ENCODE data around the gene EMX1.
"Not testable (repeated sequence)": the region's sequence is repeated elsewhere in the genome, so short reads cannot be mapped to it uniquely, and the experiment has no call there.

The EMX1 gene

DNA sequence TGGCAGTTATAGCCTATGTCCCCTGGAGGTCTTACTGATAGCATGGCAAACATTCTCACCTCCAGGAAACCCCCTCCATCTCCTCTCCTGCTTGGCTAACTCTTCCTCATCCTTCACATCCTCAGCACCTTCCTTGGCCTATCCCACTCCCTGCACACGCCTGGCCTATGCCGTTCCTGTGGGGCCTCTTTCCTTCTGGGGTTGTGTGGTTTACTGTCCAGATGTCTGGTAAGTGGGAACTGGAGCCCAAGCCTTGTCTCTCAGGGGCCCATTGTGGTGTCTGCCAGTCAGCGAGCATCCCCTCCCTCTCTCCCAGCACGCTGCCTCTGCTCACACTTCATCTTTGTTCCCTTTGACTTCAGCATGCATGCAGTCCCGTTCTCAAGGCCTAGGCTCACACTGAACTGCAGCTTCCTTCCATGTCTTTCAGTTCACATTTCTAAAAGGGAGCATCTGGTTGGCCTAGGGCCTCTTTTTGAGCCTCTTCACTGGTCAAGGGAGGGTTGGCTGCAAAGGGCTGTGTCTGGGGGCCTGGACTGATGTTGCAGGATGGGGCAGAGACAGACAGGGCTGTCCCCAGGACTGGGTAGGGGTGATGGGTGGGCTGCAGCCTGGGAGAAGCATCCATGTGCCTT, 17.0 kb upstream of the EMX1 start:
- in situ Hi-C loops (cut with MboI; ENCODE audit: low sequenced_read_pairs): no loop called here

DNA sequence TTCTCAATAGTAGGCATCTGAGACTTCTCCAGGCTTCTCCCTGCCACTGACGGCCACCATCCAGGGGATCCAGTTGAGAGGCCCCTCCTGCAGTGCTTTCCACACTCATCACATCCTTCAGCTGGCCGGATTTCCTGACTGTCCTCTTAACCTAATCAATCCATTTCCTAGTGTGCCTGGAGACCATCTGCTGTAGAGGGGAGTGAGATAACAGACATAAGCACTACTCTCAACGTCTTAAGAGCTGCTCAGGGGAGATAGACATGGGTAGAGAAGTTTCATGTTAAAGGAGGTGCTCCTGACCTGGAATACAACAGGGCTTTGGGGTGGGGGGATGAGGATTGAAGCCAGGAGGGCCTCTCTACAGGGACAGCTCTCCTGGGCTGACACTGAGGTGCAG, 15.9 kb upstream of the EMX1 start:
- in situ Hi-C loops (cut with MboI; ENCODE audit: low sequenced_read_pairs): no loop called here

DNA sequence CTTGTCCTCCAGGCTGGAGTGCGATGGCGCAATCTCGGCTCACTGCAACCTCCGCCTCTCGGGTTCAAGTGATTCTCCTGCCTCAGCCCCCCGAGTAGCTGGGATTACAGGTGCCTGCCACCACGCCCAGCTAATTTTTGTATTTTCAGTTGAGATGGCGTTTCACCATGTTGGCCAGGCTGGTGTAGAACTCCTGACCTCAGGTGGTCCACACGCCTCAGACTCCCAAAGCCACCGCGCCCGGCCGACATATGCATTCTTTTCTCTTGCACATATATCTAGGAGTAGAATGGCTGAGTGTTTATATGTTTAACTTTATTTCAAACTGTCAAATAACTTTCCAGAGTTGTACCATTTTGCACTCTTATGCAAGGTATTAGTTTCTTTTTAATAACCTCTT, 9.9 kb upstream of the EMX1 start:
- in situ Hi-C loops (cut with MboI; ENCODE audit: low sequenced_read_pairs): not testable (repeated sequence)

DNA sequence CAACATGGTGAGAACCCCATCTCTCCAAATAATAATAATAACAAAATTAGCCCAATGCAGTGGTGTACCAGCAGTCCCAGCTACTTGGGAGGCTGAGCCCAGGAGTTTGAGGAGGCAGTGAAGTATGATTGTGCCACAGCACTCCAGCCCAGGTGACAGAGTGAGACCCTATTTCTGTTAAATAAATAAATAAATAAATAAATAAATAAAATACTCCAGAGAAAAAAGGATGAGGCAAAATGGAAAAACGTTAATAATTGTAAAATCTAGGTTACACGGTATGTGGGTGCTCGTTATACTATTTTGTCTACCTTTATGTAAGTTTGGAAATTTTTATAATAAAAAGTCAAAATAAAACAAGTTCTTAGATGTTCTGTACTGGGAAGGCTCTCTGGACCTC, 8.6 kb upstream of the EMX1 start:
- in situ Hi-C loops (cut with MboI; ENCODE audit: low sequenced_read_pairs): no loop called here

DNA sequence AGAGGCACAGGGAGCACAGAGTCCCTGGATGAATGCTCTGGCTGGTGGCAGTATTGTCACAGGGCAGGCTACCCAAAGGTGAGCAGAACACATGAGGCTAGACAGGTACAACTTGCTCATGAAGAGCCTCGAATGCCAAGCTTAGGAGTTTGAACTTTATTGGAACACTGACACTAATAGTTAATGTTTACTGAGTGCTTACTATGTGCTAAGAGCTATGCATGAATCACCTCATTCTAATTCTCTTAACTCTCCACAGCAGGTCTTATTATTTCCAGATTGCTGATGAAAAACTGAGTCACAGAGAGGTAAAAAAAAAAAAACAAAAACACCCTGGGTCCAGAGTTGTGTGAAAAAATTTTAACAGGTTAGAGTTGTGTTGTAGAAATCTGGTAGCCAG, 6.1 kb upstream of the EMX1 start:
- in situ Hi-C loops (cut with MboI; ENCODE audit: low sequenced_read_pairs): no loop called here

DNA sequence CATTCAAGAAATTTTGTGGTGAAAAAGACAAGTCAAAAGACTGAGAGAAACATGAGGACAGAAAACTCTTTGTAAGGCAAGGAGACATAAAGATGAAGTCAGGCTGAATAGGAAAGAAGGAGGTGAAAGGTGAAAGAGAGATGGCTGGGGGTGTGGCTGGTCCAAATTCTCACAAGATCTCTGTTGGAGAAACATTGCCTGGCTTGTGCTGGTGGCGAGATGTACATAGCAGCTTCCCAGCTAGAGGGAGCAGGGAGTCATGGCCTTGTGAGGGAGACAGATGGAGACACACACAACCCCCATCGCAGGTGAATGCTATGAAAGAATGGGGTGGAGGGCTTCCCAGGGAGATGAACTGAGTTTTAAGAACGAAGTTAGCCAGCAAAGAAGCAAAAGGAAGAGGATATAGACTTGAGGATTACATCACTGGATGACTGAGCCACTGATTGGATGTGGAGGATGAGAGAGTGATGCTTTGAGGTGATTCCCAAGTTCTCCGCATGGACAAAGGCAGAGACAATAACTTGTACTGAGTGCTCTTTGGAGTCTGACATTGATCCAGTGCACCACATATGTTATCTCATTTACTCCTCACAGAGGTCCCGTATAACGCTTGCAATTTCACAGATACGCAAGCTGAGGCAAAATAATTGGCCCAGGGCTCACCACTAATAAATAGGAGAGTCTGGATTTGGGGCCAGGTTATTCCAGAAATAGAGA, 3.7 kb upstream of the EMX1 start:
- in situ Hi-C loops (cut with MboI; ENCODE audit: low sequenced_read_pairs): no loop called here

DNA sequence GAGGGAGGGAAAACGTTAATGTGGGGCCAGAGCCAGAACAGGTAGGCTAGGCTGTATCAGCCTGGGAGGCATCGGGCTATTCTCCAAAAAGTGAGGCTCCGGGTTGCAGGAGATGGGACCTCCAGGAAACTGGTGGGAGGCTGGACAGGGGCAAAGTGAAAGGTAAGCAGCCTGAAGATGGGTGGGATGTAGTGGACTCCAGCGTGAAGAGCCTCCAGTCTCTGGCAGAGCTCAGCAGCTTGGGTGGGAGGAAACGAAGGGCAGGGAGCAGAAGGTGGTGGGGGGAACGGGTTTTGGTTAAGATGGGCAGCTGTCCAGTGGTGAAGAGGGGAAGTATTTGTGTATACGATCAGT, 3.1 kb upstream of the EMX1 start:
- in situ Hi-C loops (cut with MboI; ENCODE audit: low sequenced_read_pairs): no loop called here

DNA sequence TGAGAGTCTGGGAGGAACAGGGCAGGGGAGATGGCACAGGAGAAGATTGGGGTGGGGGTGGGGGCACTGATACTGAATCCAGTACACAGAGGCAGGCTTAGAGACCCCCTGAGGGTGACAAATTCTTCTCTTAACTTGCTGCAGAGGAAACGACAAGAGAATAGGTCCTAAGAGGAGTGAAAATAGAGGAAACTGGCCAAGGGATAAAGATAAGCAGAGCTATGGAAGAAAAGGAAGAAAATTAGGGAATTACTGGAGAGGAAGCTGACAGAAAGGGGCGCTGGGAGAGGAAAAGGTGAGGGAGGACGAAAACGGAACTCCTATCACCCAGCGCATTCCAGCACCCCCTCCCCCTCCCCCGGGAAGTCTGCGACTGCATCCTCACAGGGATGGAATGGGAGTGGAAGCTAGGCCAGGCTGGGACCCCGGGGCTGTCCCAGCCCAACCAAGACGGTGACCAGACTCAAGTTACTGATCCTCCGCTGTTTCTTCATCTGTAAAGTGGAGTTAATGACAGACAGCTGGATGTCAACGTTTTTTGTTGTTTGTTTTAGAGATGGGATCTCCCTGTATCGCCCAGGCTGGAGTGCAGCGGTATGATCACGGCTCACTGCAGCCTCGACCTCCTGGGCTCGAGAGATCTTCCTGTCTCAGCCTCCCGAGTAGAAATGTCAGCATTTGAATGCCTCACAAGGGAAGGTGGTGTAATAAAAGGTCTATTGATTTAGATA, 2.6 kb upstream of the EMX1 start:
- in situ Hi-C loops (cut with MboI; ENCODE audit: low sequenced_read_pairs): no loop called here

DNA sequence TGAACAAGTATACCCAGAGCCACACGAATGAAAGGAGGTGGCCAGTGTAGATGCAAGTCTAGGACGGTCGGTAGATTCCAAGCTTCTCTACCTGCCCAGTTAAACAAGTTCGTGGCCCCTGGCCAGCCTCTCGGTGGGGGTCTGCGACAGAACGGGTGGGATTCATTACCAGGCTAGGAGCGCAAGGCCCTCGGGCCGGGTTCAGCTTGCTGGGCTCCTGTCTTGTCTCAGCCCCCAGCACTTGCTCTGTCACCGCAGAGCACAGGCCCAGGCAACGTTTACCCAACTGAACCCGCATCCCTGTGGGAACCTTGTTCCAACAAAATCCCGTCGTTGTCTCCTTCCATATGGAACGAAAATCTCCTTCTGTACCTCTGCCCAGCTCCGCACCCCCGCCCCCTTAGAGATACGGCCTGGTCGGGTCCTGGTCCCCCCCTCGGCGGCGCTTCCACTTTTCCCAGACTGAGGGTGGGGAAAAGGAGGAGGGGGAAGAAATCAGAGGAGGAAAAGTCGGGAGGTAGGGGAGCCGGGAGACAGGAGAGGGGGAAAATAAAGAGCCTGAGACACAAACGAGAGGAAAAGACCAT, 1.9 kb upstream of the EMX1 start:
- in situ Hi-C loops (cut with MboI; ENCODE audit: low sequenced_read_pairs): no loop called here

DNA sequence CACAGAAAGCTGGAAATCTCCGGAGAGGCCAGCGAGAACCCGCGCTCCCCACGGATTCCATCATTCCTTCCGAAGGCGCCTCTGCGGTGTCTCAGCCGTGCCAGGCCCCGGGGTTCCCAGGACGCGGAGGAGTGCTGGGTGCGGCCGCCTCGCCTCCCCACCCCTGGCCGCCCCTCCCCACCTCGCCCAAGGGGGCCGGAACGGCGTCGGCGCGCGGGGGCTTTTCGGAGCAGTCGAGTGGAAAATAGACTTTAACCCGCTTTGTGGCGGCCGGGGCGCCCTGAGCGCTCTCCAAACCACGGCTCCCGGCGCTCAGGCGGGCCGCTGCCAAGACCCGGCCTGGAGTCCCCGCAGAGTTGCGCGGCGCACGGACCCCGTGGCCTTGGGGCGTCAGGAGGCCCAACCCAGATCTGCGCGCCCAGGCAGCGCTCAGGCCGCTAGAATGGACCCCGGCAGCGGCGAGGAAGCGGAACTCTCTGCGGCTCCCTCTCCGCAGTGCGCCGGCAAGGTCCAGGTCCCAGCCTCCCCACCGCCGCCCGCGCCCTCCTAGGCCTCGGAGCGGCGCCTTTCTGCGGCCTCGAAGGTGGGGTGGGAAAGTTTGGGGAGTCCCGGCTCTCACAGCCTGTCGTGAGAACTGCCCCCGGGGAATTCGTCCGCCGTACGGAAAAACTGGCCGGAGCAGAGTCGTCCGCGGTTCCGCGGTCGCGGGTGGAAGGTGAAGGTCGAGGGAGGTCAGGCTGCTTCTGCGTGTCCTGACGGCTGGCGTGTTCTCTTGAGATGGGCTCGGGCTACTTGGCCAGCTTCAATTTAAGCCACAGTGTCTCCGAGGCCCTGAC, 1.2 kb upstream of the EMX1 start:
- in situ Hi-C loops (cut with MboI; ENCODE audit: low sequenced_read_pairs): no loop called here

DNA sequence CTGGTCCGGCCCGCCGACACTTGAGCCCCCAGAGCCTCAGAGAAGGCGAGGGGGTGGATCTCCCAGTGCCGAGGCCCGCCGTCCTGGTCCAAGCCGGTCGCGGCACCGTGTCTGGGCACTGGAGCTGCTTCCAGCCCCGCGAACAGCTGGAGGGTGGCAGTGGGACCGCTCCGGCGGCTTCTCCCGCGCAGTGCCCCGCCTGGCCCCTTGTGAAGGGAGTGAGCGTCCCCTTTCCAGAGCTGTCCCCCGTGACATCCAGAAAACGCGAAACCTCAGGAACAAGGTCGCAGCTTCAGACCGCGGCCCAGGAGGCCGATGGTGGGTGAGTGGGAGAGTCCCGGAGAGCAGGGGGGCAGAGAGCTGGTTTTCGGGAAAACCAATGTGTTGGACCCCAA, 579 bp upstream of the EMX1 start:
- in situ Hi-C loops (cut with MboI; ENCODE audit: low sequenced_read_pairs): no loop called here

DNA sequence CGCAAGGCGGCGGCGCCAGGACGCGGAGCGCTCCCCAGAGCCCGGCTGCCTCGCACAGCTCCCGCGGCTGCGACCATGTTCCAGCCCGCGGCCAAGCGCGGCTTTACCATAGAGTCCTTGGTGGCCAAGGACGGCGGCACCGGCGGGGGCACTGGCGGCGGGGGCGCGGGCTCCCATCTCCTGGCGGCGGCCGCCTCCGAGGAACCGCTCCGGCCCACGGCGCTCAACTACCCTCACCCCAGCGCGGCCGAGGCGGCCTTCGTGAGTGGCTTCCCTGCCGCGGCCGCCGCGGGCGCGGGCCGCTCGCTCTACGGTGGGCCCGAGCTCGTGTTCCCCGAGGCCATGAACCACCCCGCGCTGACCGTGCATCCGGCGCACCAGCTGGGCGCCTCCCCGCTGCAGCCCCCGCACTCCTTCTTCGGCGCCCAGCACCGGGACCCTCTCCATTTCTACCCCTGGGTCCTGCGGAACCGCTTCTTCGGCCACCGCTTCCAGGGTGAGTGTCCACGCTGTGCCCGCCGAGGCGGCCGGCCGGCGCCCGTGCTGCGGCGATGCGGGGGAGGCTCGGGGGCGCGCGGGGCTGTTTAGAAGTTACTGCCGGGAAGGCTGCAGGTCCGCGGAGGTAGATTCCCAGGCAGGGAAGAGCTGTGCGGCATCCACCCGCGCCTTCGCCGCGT, 696 bp downstream of the EMX1 start:
- in situ Hi-C loops (cut with MboI; ENCODE audit: low sequenced_read_pairs): no loop called here

DNA sequence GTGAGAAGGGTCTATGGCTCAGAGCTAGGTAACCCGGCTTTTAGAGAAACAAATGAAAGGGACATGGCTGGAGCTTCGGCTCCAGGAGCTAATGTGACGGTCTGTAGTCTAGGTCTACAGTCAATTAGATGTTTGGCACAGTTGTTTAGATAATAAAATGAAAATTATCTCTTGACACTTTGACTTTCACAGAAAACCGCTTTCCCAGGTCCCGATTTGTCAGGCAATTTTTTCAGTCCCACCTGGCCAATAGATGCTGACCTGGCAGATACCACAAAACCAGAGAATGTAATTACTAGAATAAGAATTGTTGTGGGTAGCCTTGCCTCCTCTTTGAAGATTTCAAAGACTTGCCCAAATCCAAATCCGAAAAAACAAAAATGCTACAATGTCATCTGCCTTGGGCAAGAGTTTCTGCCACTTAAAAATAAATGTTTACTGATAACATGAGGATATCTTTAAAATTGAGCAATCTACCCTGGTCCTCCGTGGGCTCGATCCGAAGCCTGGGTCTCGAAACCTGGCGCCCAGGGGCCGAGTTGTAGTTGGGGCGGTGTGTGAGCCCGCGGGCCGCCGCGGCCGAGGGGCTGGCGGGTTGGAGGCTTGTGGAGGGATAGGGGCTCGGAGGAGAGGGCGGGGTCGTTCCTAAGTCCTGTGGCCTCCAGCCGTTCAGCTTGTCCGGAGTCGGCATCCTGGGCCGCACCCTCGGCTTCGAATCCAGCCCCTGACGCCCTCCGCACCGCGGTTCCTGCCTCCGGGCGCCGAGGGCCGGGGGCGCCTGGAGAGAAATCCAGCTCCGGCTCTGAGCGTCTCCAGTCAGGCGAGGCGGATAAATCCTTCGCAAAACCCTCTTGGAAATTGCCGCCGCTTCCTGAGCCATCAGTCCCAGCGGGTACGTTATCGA, 2.3 kb downstream of the EMX1 start:
- in situ Hi-C loops (cut with MboI; ENCODE audit: low sequenced_read_pairs): no loop called here

DNA sequence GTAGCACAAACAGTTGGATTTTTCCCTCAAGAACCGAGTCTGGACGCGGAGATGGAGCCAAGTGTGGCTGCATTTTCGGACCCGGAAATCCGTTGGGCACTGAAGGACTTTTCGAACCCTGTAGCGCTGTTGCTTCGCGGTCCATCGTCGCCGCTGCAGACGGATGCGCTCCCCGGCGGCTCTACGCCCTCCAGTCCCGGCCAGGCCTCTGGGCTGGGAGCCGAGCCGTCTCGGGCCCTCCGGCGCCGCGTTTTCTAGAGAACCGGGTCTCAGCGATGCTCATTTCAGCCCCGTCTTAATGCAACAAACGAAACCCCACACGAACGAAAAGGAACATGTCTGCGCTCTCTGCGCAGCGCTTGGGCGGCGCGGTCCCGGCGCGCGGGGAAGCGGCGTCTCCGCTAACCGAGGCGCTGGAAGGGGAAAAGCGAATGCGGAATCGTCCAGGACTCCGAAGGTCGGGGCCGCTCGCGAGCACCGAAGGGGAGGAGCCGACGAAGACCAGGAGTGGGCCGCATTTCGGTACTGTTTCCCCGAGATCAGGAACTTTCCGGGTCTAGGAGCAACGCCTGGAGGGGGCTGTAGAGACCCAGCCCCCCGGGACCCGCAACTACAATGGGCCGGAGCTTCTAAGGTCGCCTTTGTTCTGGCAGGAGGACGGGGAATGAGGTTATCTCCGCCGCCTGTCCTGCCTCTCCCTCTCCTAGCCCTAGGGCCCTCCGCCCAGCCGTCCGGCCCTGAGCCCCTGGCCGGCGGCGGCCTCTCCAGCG, 3.2 kb downstream of the EMX1 start:
- in situ Hi-C loops (cut with MboI; ENCODE audit: low sequenced_read_pairs): no loop called here

DNA sequence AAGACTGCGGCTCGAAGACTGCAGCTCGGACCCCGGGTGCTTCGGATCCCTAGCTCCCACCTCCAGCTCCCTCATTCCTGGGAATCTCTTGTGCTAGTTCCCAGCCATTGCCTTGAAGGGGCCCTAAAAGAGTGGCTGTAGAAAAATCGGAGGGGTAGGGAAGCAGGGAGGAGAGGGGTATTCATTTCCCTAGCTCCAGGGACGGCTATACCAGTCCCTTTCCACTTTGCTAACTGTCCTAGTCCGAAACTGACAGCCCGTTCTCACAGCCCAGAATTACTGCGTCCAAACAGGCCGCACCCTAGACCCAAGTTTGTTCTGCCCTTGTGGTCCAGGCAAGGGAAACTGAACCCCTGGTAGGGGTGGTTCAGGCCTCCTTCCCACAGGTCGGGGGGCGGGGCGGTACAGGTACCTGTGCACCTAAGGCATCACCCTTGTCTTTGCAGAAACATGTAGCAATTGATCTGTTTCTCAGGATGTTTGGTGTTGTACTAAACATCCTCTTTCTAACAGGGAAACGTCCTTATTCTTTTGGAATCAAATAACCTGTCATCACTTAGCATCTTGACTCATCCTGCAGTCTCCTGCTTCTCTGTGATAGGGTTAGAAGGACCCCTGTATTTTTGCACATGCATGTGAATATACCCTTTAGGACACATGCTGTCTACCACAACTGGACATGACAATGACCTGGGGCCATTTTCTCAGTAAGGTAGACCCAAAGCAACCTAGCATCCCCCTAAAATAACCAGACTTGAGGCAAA, 4.0 kb downstream of the EMX1 start:
- in situ Hi-C loops (cut with MboI; ENCODE audit: low sequenced_read_pairs): no loop called here

DNA sequence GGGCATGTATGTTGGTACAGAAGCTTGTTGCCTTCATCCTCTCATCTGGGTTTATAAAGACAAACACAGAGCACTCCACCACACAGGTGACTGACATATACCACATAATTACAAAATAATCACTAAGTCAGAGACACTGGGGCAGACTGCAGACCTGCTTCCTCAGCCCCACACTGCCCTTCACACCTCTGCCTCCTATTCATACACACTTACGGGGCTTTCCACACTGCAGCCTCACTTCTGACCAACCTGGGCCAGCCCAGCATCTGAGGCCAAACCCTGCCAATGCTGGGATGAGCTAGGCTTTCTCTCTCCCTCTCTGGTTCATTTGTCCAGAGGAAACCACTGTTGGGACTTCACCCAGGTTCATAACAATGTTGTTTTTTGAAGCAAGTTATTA, 4.5 kb downstream of the EMX1 start:
- in situ Hi-C loops (cut with MboI; ENCODE audit: low sequenced_read_pairs): no loop called here

DNA sequence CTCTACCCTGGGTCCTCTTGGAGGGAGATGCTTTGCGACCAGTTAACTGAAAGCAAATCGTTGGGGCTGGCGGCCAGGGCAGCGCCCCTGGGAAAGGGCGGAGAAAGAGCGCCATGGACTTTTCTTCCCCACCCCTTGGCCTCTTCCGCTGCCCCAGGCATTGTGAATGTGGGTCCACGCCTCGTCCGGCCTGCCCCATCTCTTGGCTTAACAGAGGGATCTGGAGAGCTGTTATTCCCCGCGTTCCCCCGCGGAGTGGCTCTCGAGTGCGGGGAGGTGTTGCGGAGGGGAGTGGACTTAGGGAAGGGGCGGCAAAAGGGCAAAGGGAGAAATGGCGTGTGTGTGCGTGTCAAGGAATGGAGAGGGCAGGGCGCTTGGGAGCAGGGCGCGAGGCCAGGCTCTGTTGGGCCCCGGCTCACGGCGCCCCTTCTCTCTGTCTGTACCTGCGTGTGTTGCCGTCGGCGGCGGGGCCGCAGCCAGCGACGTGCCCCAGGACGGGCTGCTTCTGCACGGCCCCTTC, 6.6 kb downstream of the EMX1 start:
- in situ Hi-C loops (cut with MboI; ENCODE audit: low sequenced_read_pairs): no loop called here
